Astrocyte (in vitro differentiated cells and primary cell): ENCODE results near the gene TIMM44. TPM values are rescaled to one million over a fixed set of nuclear protein-coding genes. Genes with fewer than 3 reads are reported as not detected.

Source experiments
- DNase-seq: peaks from one replicate; pipeline ENCODE4 v3.0.0-alpha.2; 2010; ENCODE audit warnings: low read depth
- FAIRE-seq: peaks from 2 replicates; lab custom pipeline; 2011; peaks lifted over from hg19 to GRCh38; lab: Jason Lieb, UNC
- H2AFZ ChIP-seq: 2 replicates; pipeline ENCODE4 v1.6.0; 2012; ENCODE audit warnings: low read depth, low read length, inconsistent platforms
- H3K27ac ChIP-seq: 2 replicates; pipeline ENCODE4 v1.5.1; 2011; ENCODE audit warnings: low read depth, low read length, inconsistent platforms
- H3K27me3 ChIP-seq: 2 replicates; pipeline ENCODE4 v1.6.0; 2011; ENCODE audit warnings: low read length, inconsistent platforms; ENCODE audit not compliant: insufficient read depth
- H3K36me3 ChIP-seq: 2 replicates; pipeline ENCODE4 v1.5.1; 2011; ENCODE audit warnings: low read length, inconsistent platforms; ENCODE audit not compliant: insufficient read depth
- H3K4me1 ChIP-seq: 2 replicates; pipeline ENCODE4 v1.5.1; 2011; ENCODE audit warnings: low read length, inconsistent platforms; ENCODE audit not compliant: insufficient read depth
- H3K4me2 ChIP-seq: 2 replicates; pipeline ENCODE4 v1.6.0; 2012; ENCODE audit warnings: low read length, inconsistent platforms
- H3K4me3 ChIP-seq: 2 replicates; pipeline ENCODE4 v1.5.1; 2011; ENCODE audit warnings: low read depth, mild to moderate bottlenecking, low read length, inconsistent platforms; ENCODE audit not compliant: insufficient read depth
- H3K79me2 ChIP-seq: 2 replicates; pipeline ENCODE4 v1.6.0; 2012; ENCODE audit warnings: mild to moderate bottlenecking, low read length, inconsistent platforms; ENCODE audit not compliant: insufficient read depth
- H3K9ac ChIP-seq: 2 replicates; pipeline ENCODE4 v1.6.0; 2012; ENCODE audit warnings: mild to moderate bottlenecking, low read length, inconsistent platforms
- H3K9me3 ChIP-seq: 2 replicates; pipeline ENCODE4 v1.5.1; 2012; ENCODE audit warnings: low read depth, mild to moderate bottlenecking, low read length, inconsistent platforms; ENCODE audit not compliant: insufficient read depth
- H4K20me1 ChIP-seq: 2 replicates; pipeline ENCODE4 v1.6.0; 2012; ENCODE audit warnings: low read length, inconsistent platforms; ENCODE audit not compliant: insufficient read depth
- H3K27ac Mint-ChIP-seq: one replicate; pipeline ENCODE4 v1.8.0; 2021; ENCODE audit warnings: mild to moderate bottlenecking, mixed read lengths; ENCODE audit not compliant: unreplicated experiment
- H3K27me3 Mint-ChIP-seq: one replicate; pipeline ENCODE4 v1.8.0; 2021; ENCODE audit warnings: low read depth, mixed read lengths; ENCODE audit not compliant: unreplicated experiment
- H3K36me3 Mint-ChIP-seq: one replicate; pipeline ENCODE4 v1.8.0; 2021; ENCODE audit warnings: low read depth, mixed read lengths; ENCODE audit not compliant: unreplicated experiment
- H3K4me1 Mint-ChIP-seq: one replicate; pipeline ENCODE4 v1.8.0; 2021; ENCODE audit warnings: low read depth, mixed read lengths; ENCODE audit not compliant: unreplicated experiment
- H3K4me3 Mint-ChIP-seq: one replicate; pipeline ENCODE4 v1.8.0; 2021; ENCODE audit warnings: mild to moderate bottlenecking, moderate library complexity, mixed read lengths; ENCODE audit not compliant: unreplicated experiment
- H3K9me3 Mint-ChIP-seq: one replicate; pipeline ENCODE4 v1.8.0; 2021; ENCODE audit warnings: mild to moderate bottlenecking, mixed read lengths; ENCODE audit not compliant: unreplicated experiment
- CTCF ChIP-seq: IDR thresholded peaks from 2 replicates; pipeline ENCODE4 v1.5.1; 2011; ENCODE audit warnings: low read depth, mild to moderate bottlenecking, inconsistent platforms, low read length, moderate library complexity; ENCODE audit not compliant: insufficient read depth
- EZH2 ChIP-seq: IDR thresholded peaks from 2 replicates; pipeline ENCODE4 v1.6.1; 2012; ENCODE audit warnings: mild to moderate bottlenecking, low read length, inconsistent platforms; ENCODE audit not compliant: insufficient read depth
- total RNA-seq: library from RNA; stranded (reverse); gene quantifications from 2 replicates; pipeline ENCODE4 v1.2.1, GENCODE V29; 2021

Gene TIMM44
- total RNA-seq, 1 donor from 2014 or later = 71.1 TPM

- H3K27me3 Mint-ChIP-seq = no peaks in the 10 kb centered on the region
- peaks cover 82% of the 10 kb centered on the region for H3K79me2 ChIP-seq
- H3K36me3 ChIP-seq = peaks cover 16% of the 10 kb centered on the region
Measured at GRCh38 chr19:7989071-7989575, 45.7 kb upstream of the TIMM44 start.

GRCh38 chr19:7988307-7988706 is 44.8 kb upstream of the TIMM44 start:
- Mint-ChIP-seq H3K27ac (peak overlapping the region; percentile 70), H3K9me3 (no peaks in the 10 kb centered on the region), H3K36me3 (peaks cover 22% of the 10 kb centered on the region), H3K27me3 (no peaks in the 10 kb centered on the region), H3K4me1 (peaks cover 38% of the 10 kb centered on the region), H3K4me3 (peak overlapping the region; percentile 46)
- no peaks in the 10 kb centered on the region for H3K9me3 ChIP-seq
- no peak for DNase-seq
- H2AFZ ChIP-seq = no peak overlapping the region
- H3K79me2 ChIP-seq = peaks cover 82% of the 10 kb centered on the region
- no peak overlapping the region for H3K4me3 ChIP-seq
- peak overlapping the region; percentile 31 for H3K27ac ChIP-seq
- H3K4me1 ChIP-seq = peaks cover 31% of the 10 kb centered on the region
- TF ChIP-seq EZH2 (no peak), CTCF (no peak)
- no peak for FAIRE-seq
- H3K27me3 ChIP-seq = no peaks in the 10 kb centered on the region
- peaks cover 19% of the 10 kb centered on the region for H3K36me3 ChIP-seq
- H3K4me2 ChIP-seq = no peak overlapping the region
- peaks cover 94% of the 10 kb centered on the region for H4K20me1 ChIP-seq
- H3K9ac ChIP-seq = no peak overlapping the region

More at GRCh38 chr19:7989071-7989575, 45.7 kb upstream of the TIMM44 start:
- TF ChIP-seq EZH2 (no peak), CTCF (no peak)
- DNase-seq (peak; percentile 60), FAIRE-seq (peak; percentile 59)
- H4K20me1 ChIP-seq = peaks cover 94% of the 10 kb centered on the region
- H2AFZ ChIP-seq = no peak overlapping the region
- Mint-ChIP-seq H3K36me3 (peaks cover 19% of the 10 kb centered on the region), H3K4me1 (peaks cover 47% of the 10 kb centered on the region), H3K9me3 (no peaks in the 10 kb centered on the region), H3K4me3 (no peak overlapping the region), H3K27ac (peak overlapping the region; percentile 70)
- H3K9ac ChIP-seq = peak overlapping the region; percentile 51
- H3K4me3 ChIP-seq = no peak overlapping the region
- H3K4me1 ChIP-seq = peaks cover 31% of the 10 kb centered on the region
- peak overlapping the region; percentile 31 for H3K27ac ChIP-seq
- no peaks in the 10 kb centered on the region for H3K27me3 ChIP-seq
- H3K4me2 ChIP-seq = peak overlapping the region; percentile 67
- no peaks in the 10 kb centered on the region for H3K9me3 ChIP-seq

GRCh38 chr19:7987114-7987768 is 43.8 kb upstream of the TIMM44 start:
- DNase-seq (no peak), FAIRE-seq (no peak)
- H4K20me1 ChIP-seq = peaks cover 94% of the 10 kb centered on the region

More at GRCh38 chr19:7987114-7987768, 43.8 kb upstream of the TIMM44 start:
- Histone ChIP-seq H3K9ac (no peak overlapping the region), H3K27me3 (no peaks in the 10 kb centered on the region), H3K36me3 (peaks cover 19% of the 10 kb centered on the region), H2AFZ (no peak overlapping the region), H3K27ac (peak overlapping the region; percentile 36), H3K4me1 (peaks cover 31% of the 10 kb centered on the region), H3K4me2 (peak overlapping the region; percentile 34), H3K9me3 (no peaks in the 10 kb centered on the region), H3K4me3 (no peak overlapping the region), H3K79me2 (peaks cover 82% of the 10 kb centered on the region)
- no peak overlapping the region for H3K27ac Mint-ChIP-seq
- no peak for TF ChIP-seq CTCF
- no peak for TF ChIP-seq EZH2
- no peaks in the 10 kb centered on the region for H3K9me3 Mint-ChIP-seq
- peaks cover 19% of the 10 kb centered on the region for H3K36me3 Mint-ChIP-seq
- H3K4me3 Mint-ChIP-seq = no peak overlapping the region
- H3K4me1 Mint-ChIP-seq = peaks cover 37% of the 10 kb centered on the region
- H3K27me3 Mint-ChIP-seq = no peaks in the 10 kb centered on the region
